Measurements from ENCODE around the gene LAMB4. TPM values are rescaled to one million over a fixed set of nuclear protein-coding genes. Genes with fewer than 3 reads are reported as not detected.
A peak's percentile ranks its signal among the peaks of the same experiment; 100 is the strongest.

Gene LAMB4
- total RNA-seq, 2 experiments from 2014 or later: not detected

- ChIA-PET POLR2A (interaction anchor here (0.7 kb wide), 2 partner anchors 34 to 387 kb away, joined by 3 to 5 read pairs; no protein-coding TSS in a partner anchor), CTCF (ENCODE audit: unreplicated experiment) (no interaction called here)
- Histone ChIP-seq H3K27ac (ENCODE audit: low read depth, low read length, poor library complexity, severe bottlenecking) (no peak overlapping the region), H3K4me3 (ENCODE audit: low read depth, low read length, poor library complexity, severe bottlenecking) (no peak overlapping the region), H3K9me3 (ENCODE audit: low read length) (no peaks in the 10 kb centered on the region), H3K9me2 (ENCODE audit: insufficient read depth, low read length) (no peaks in the 10 kb centered on the region; the same call in 1 of the 2 replicates), H2AFZ (ENCODE audit: low read length) (no peak overlapping the region), H3K79me2 (ENCODE audit: insufficient read depth, low read depth, low read length) (no peaks in the 10 kb centered on the region), H4K20me1 (ENCODE audit: insufficient read depth, low read length) (no peaks in the 10 kb centered on the region), H3K4me2 (ENCODE audit: low read length) (no peak overlapping the region), H3K4me1 (ENCODE audit: insufficient read depth, low read length, poor library complexity, severe bottlenecking) (no peaks in the 10 kb centered on the region), H3K36me3 (ENCODE audit: insufficient read depth, low read length) (no peaks in the 10 kb centered on the region)
- no TSS peak for BruUV-seq (replicated peaks)
- intact Hi-C loops (cut with micrococcal nuclease; ENCODE audit: unreplicated experiment): no loop called here
- TF ChIP-seq EZH2phosphoT487 (IDR thresholded peaks at IDR 0.05; ENCODE audit: borderline replicate concordance, low read depth, low read length): no peak
- no peak for TF ChIP-seq CTCF (conservative IDR thresholded peaks at IDR 0.05; ENCODE audit: low read length)
- DNase-seq (ENCODE audit: low spot score): no peak
Observed at GRCh38 chr7:108136191-108136688, 6.1 kb upstream of the LAMB4 start.

GRCh38 chr7:108135446-108136190 is 5.5 kb upstream of the LAMB4 start:
- ChIA-PET CTCF (ENCODE audit: unreplicated experiment) (no interaction called here), POLR2A (interaction anchor here (0.7 kb wide), 1 partner anchor 387 kb away, joined by 3 read pairs; no protein-coding TSS in a partner anchor)
- H3K4me2 ChIP-seq (ENCODE audit: low read length): 0 out of 2 replicates have a peak overlapping the region, but pooled peaks have one; percentile 16
- H3K9me3 ChIP-seq (ENCODE audit: low read length): no peaks in the 10 kb centered on the region
- no peaks in the 10 kb centered on the region for H3K4me1 ChIP-seq (ENCODE audit: insufficient read depth, low read length, poor library complexity, severe bottlenecking)
- H2AFZ ChIP-seq (ENCODE audit: low read length): no peak overlapping the region
- H3K27ac ChIP-seq (ENCODE audit: low read depth, low read length, poor library complexity, severe bottlenecking): no peak overlapping the region
- H3K9me2 ChIP-seq (ENCODE audit: insufficient read depth, low read length): no peaks in the 10 kb centered on the region; the same call in 1 of the 2 replicates
- no TSS peak for BruUV-seq (replicated peaks)
- no peak overlapping the region for H3K4me3 ChIP-seq (ENCODE audit: low read depth, low read length, poor library complexity, severe bottlenecking)
- TF ChIP-seq EZH2phosphoT487 (IDR thresholded peaks at IDR 0.05; ENCODE audit: borderline replicate concordance, low read depth, low read length) (no peak), CTCF (conservative IDR thresholded peaks at IDR 0.05; ENCODE audit: low read length) (no peak)
- peak; percentile 7 for DNase-seq (ENCODE audit: low spot score)
- H4K20me1 ChIP-seq (ENCODE audit: insufficient read depth, low read length): no peaks in the 10 kb centered on the region
- H3K36me3 ChIP-seq (ENCODE audit: insufficient read depth, low read length): no peaks in the 10 kb centered on the region
- H3K79me2 ChIP-seq (ENCODE audit: insufficient read depth, low read depth, low read length): no peaks in the 10 kb centered on the region
- intact Hi-C loops (cut with micrococcal nuclease; ENCODE audit: unreplicated experiment): no loop called here

- Histone ChIP-seq H3K9me3 (ENCODE audit: low read length) (no peaks in the 10 kb centered on the region), H3K79me2 (ENCODE audit: insufficient read depth, low read depth, low read length) (no peaks in the 10 kb centered on the region), H2AFZ (ENCODE audit: low read length) (no peak overlapping the region), H3K4me3 (ENCODE audit: low read depth, low read length, poor library complexity, severe bottlenecking) (no peak overlapping the region), H3K4me1 (ENCODE audit: insufficient read depth, low read length, poor library complexity, severe bottlenecking) (no peaks in the 10 kb centered on the region), H3K4me2 (ENCODE audit: low read length) (no peak overlapping the region), H3K9me2 (ENCODE audit: insufficient read depth, low read length) (no peaks in the 10 kb centered on the region; the same call in 1 of the 2 replicates), H3K27ac (ENCODE audit: low read depth, low read length, poor library complexity, severe bottlenecking) (no peak overlapping the region), H3K36me3 (ENCODE audit: insufficient read depth, low read length) (no peaks in the 10 kb centered on the region), H4K20me1 (ENCODE audit: insufficient read depth, low read length) (no peaks in the 10 kb centered on the region)
- no peak for DNase-seq (ENCODE audit: low spot score)
- BruUV-seq (replicated peaks): no TSS peak
- POLR2A ChIA-PET: no interaction called here
- TF ChIP-seq EZH2phosphoT487 (IDR thresholded peaks at IDR 0.05; ENCODE audit: borderline replicate concordance, low read depth, low read length): no peak
- TF ChIP-seq CTCF (conservative IDR thresholded peaks at IDR 0.05; ENCODE audit: low read length): no peak
- intact Hi-C loops (cut with micrococcal nuclease; ENCODE audit: unreplicated experiment): no loop called here
- CTCF ChIA-PET (ENCODE audit: unreplicated experiment): no interaction called here
Observed at GRCh38 chr7:108134486-108134885, 4.3 kb upstream of the LAMB4 start.

Data from OCI-LY7 (cell line).